Activated CD8-positive, alpha-beta memory T cell treated with anti-CD3 and anti-CD28 coated beads for 4 hours (primary cell): ENCODE data around the gene WNT5B.
"Not testable (repeated sequence)": the region's sequence is repeated elsewhere in the genome, so short reads cannot be mapped to it uniquely, and the experiment has no call there.

ENCODE experiments used
- DNase-seq, 2 donors: peaks; one replicate each; pipeline ENCODE4 v3.0.0-alpha.2; 2020; ENCODE audit warnings: low read depth in 2 of 2

The WNT5B gene

DNA sequence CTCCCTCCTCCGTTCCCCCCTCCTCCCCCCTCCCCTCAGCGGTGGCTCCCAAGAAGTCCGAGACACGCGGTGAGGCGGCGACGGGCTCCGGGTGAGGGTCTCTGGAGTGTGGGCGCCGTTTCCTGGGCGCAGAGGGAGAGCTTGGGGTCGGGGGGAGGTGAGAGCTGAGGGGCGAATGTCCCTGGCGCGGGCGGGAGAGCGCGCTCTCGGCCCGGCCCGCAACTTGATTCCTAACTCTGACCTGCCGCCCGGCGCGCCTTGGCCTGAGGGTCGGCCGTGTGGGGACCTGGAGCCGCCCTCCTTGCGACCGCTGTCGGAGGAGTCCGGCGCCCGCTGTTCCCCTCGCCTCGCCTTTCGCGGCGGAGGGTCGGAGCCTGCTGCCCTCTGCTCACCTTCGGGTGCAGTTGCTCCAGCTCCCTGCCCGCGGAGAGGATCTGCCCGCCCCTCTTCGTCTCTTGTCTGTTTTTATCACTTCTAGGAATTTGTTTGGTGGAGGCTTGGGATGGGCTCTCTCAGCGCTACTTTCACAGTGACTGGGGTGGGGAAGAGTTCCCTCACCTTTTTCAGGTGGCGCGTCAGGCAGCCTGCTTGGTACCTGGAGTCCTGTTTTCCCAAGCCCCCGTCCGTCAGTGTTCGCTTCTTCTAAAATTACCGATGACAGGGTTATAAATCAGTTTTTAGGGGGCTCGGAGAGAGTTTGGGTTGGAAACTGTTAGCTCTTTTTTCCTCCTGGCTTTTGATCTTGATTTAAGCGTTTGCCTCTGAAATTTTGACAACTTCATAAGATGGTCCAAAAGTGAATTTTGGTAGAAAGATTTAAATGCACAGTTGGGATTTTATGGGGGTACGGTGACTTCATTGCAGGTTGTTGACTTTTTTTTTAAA, 62.3 kb downstream of the WNT5B start:
- no peak for DNase-seq

DNA sequence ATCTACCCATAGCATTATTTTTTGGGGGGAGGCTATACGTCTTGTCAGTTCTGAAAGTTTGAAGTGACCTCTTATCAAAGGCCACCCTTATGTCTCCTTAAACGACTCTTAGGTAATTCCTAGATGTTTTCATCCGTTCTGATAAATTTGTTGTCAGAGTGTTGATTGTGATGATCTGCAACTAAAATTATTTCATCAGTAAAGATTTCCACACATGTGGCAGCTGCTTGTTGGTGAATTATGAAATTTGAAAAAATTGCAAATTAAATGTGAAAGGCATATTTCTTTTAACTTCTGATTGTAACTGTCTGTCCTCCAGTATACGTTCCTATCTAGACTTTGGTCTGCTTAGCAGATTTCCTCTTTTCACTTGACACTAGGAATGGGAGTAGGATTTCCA, 63.2 kb downstream of the WNT5B start:
- DNase-seq, result no peak

- no peak for DNase-seq
Measured at GRCh38 chr12:1692895-1693610, 64.0 kb downstream of the WNT5B start.

- DNase-seq, result not testable (repeated sequence)
Measured at GRCh38 chr12:1695097-1695496, 66.1 kb downstream of the WNT5B start.

DNA sequence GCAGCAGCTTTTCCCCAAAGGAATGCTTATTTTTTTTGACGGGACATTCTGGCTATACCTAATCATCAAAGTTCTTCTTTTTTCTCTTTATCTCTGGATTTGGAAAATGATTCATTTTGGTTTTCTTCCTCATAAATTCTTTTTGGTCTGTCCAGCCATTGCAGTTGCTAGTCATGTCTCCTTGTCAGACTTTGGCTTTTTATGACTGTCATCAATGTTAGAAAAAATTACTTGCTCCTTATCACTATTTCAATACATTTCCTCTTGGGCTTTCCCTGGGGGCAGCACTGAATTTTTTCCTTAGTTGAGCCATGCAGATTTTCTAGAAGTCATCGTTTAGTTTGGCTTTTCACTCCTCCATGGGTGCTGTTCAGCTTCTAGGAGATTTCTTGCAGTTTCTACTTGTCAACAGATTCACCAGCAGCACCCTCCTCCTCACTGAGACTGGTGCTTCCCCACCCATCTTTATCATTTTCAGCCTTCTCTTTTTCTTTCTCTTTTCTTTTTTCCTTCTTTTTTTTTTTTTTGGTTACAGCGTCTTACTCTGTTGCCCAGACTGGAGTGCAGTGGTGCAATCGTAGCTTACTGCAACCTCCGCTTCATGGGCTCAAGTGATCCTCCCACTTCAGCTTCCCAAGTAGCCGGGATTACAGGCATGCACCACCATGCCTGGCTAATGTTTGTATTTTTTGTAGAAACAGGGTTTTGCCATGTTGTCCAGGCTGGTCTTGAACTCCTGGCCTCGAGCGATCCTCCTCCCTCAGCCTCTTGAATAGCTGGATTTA, 67.0 kb downstream of the WNT5B start:
- DNase-seq, result no peak

- DNase-seq, result no peak
Measured at GRCh38 chr12:1696800-1697199, 67.8 kb downstream of the WNT5B start.
